Transverse colon (tissue), 4 donors: ENCODE measurements around the gene GSK3B. TPM values are rescaled to one million over a fixed set of nuclear protein-coding genes. Genes with fewer than 3 reads are reported as not detected.

Experiments
- DNase-seq: peaks from one replicate; pipeline ENCODE4 v3.0.0-alpha.2; 2019
- H3K27ac ChIP-seq, 4 donors: fragments of 200-600 bp; sonication (generic); 2 replicates each; pipeline ENCODE4 v1.5.1; 2016 to 2018; ENCODE audit warnings: inconsistent platforms in 4 of 4
- H3K27me3 ChIP-seq: fragments of 200-600 bp; sonication (generic); 2 replicates; pipeline ENCODE4 v1.5.1; 2017; ENCODE audit warnings: inconsistent platforms
- H3K36me3 ChIP-seq, 4 donors: fragments of 200-600 bp; sonication (generic); 2 replicates each; pipeline ENCODE4 v1.5.1; 2017 to 2019; ENCODE audit warnings: inconsistent platforms in 4 of 4
- H3K4me1 ChIP-seq, 4 donors: fragments of 200-600 bp; sonication (generic); 2 replicates each; pipeline ENCODE4 v1.5.1; 2017 to 2020; ENCODE audit warnings: inconsistent platforms in 4 of 4
- H3K4me3 ChIP-seq, 4 donors: fragments of 200-600 bp; sonication (generic); 1 replicate in 1 of 4; 2 replicates in 3 of 4; pipeline versions ENCODE4 v1.5.1 to v1.6.1; 2017 to 2019; ENCODE audit warnings: inconsistent platforms in 4 of 4
- H3K9me3 ChIP-seq, 2 donors: fragments of 200-600 bp; sonication (generic); 2 replicates each; pipeline ENCODE4 v1.5.1; 2017 to 2019; ENCODE audit warnings: inconsistent platforms in 2 of 2
- CTCF ChIP-seq, 5 experiments: fragments of 200-600 bp in 3 of 5; fragments of 450-650 bp in 2 of 5; sonication (generic) in 3 of 5; IDR thresholded peaks; 1 replicate in 2 of 5; 2 replicates in 3 of 5; pipeline ENCODE4 v1.5.1; 2016 to 2017; ENCODE audit warnings: antibody characterized with exemption in 5 of 5, inconsistent platforms in 3 of 5, mild to moderate bottlenecking in 2 of 5, moderate library complexity in 1 of 5
- EP300 ChIP-seq: sonication (generic); formaldehyde crosslinking; IDR thresholded peaks from one replicate; pipeline ENCODE4 v1.6.1; 2017; ENCODE audit warnings: antibody characterized with exemption, low read depth
- POLR2A ChIP-seq: fragments of 450-650 bp; IDR thresholded peaks from one replicate; pipeline ENCODE4 v1.6.1; 2016; ENCODE audit warnings: antibody characterized with exemption, mild to moderate bottlenecking, moderate library complexity
- POLR2AphosphoS5 ChIP-seq, 3 donors: sonication (generic); formaldehyde crosslinking; IDR thresholded peaks; one replicate each; pipeline ENCODE4 v1.6.1; 2016; ENCODE audit warnings: antibody characterized with exemption in 3 of 3
- WGBS, 2 donors: methylation state at CpG; one replicate each; pipeline ENCODE4 v1.1.5; 2018; ENCODE audit warnings: low coverage in 1 of 2; 5-methylcytosine and 5-hydroxymethylcytosine counted together
- in situ Hi-C, 4 donors: fragments of 200-750 bp; cut with MboI; loops; one replicate each; pipeline versions ENCODE4 v1.15.0 to v1.15.1; 2017; ENCODE audit warnings: low sequenced_read_pairs in 3 of 4, low pct_ligation_motif_present in 1 of 4, low pct_unique_long_range_greater_than_20kb in 1 of 4
- intact Hi-C: fragments of 100-400 bp; cut with DNase I; formaldehyde crosslinking; loops from one replicate; pipeline ENCODE4 v1.15.1; 2023; ENCODE audit warnings: low total_unique reads
- total RNA-seq, 4 donors: library from RNA; depleted of rRNA; stranded (reverse); fragments of >200 nt; gene quantifications; one replicate each; pipeline ENCODE4 v1.1.0, GENCODE V29; 2016

The GSK3B gene
- total RNA-seq, 4 donors from 2014 or later, result 14.7 to 35.9 (median 24.2) TPM

DNA sequence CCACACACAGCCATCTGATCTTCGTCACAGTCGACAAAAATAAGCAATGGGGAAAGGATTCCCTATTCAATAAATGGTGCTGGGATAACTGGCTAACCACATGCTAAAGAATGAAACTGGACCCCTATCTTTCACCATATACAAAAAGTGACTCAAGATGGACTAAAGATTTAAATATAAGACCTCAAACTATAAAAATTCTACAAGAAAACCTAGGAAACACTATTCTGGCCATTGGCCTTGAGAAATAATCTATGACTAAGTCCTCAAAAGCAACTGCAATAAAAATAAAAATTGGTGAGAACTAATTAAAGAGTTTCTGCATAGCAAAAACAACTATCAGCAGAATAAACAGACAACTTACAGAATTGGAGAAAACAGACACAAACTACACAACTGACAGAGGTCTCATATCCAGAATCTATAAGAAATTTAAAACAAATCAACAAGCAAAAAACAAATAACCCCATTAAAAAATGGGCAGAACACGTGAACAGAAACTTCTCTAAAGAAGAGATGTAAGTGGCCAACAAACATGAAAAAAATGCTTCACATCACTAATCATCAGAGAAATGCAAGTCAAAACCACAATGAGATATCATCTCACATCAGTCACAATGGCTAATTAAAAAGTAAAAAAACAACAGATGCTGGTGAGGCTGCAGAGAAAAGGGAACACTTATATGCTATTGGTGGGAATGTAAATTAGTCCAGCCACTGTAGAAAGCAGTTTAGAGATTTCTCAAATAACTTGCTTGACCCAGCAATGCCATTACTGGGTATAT lies 208.3 kb downstream of the GSK3B start:
- no peaks in the 10 kb centered on the region for H3K9me3 ChIP-seq
- no peak for TF ChIP-seq EP300
- TF ChIP-seq POLR2A, result no peak
- no peak for TF ChIP-seq POLR2AphosphoS5 (IDR thresholded peaks at IDR 0.05)
- TF ChIP-seq CTCF (IDR thresholded peaks at IDR 0.05), result no peak
- H3K27me3 ChIP-seq, result no peaks in the 10 kb centered on the region
- H3K27ac ChIP-seq, result no peak overlapping the region
- intact Hi-C loops, result no loop called here
- 95 to 100% methylated on average over 3 of the region's 3 CpGs for WGBS, 2 donors
- in situ Hi-C loops, result loop anchor here (25.0 kb wide), 2 partner anchors 301 to 676 kb away; no protein-coding TSS in a partner anchor
- H3K4me1 ChIP-seq, result no peaks in the 10 kb centered on the region
- peaks cover 0 to 13% (median 2%) of the 10 kb centered on the region in 4 donors for H3K36me3 ChIP-seq
- H3K4me3 ChIP-seq, result no peak overlapping the region
- DNase-seq, result no peak

GRCh38 chr3:119884161-119884557 lies 210.1 kb downstream of the GSK3B start:
- TF ChIP-seq CTCF (IDR thresholded peaks at IDR 0.05), result no peak
- TF ChIP-seq POLR2AphosphoS5 (IDR thresholded peaks at IDR 0.05), result no peak
- TF ChIP-seq EP300, result no peak
- TF ChIP-seq POLR2A, result no peak
- WGBS, 2 donors, result 82 to 100% methylated on average over 4 of the region's 4 CpGs
- Histone ChIP-seq H3K27ac (no peak overlapping the region), H3K4me3 (no peak overlapping the region), H3K4me1 (no peaks in the 10 kb centered on the region), H3K9me3 (no peaks in the 10 kb centered on the region), H3K27me3 (no peaks in the 10 kb centered on the region), H3K36me3 (peaks cover 0 to 11% (median 5%) of the 10 kb centered on the region in 4 donors)
- in situ Hi-C loops, result loop anchor here (25.0 kb wide), 2 partner anchors 303 to 678 kb away; no protein-coding TSS in a partner anchor
- DNase-seq, result no peak
- intact Hi-C loops, result no loop called here

DNA sequence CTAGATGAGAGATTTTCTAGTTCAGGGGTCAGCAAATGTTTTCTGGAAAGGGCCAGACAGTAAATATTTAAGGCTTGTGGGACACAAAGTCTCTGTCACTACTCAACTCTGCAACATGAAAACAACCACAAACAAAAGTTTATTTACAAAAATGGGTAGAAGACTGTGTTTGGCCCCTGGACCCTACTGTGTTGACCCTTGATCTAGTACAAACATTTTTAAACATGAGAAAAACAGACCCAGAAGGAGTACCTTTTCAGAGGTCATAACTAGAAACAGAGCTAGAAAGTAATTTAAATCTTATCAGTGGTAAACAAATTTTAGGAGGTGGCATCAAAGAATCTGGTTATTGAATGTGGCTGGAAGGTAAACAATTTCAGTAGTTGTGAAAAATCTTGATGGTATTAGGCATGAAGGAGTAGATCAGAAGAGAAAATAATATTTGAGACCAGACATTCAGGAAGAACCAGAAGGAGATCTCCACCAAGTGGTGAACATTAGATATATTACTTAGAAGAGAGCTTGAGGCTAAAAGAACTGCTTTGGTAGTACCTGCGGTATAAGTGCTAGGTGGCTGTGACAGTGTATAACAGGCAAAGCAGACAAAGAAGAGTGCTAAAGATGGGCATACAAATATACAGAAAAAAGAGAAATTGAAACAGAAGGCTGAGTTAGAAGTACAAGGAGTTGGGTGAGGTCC lies 210.6 kb downstream of the GSK3B start:
- in situ Hi-C loops, result loop anchor here (25.0 kb wide), 2 partner anchors 304 to 679 kb away; no protein-coding TSS in a partner anchor
- Histone ChIP-seq H3K4me3 (no peak overlapping the region), H3K27me3 (no peaks in the 10 kb centered on the region), H3K27ac (no peak overlapping the region), H3K36me3 (peaks cover 0 to 11% (median 5%) of the 10 kb centered on the region in 4 donors), H3K4me1 (no peaks in the 10 kb centered on the region), H3K9me3 (no peaks in the 10 kb centered on the region)
- TF ChIP-seq EP300, result no peak
- no peak for TF ChIP-seq POLR2A
- TF ChIP-seq POLR2AphosphoS5 (IDR thresholded peaks at IDR 0.05), result no peak
- no peak for TF ChIP-seq CTCF (IDR thresholded peaks at IDR 0.05)
- no peak for DNase-seq
- 95 to 100% methylated on average over 1 of the region's 1 CpG for WGBS, 2 donors
- intact Hi-C loops, result no loop called here

- H3K4me3 ChIP-seq, result no peak overlapping the region
- no peak for DNase-seq
- H3K36me3 ChIP-seq, result peaks cover 0 to 9% (median 2%) of the 10 kb centered on the region in 4 donors
- 86 to 97% methylated on average over 1 of the region's 1 CpG for WGBS, 2 donors
- no peak for TF ChIP-seq POLR2AphosphoS5 (IDR thresholded peaks at IDR 0.05)
- no peak for TF ChIP-seq CTCF (IDR thresholded peaks at IDR 0.05)
- TF ChIP-seq EP300, result no peak
- TF ChIP-seq POLR2A, result no peak
- no peaks in the 10 kb centered on the region for H3K27me3 ChIP-seq
- H3K9me3 ChIP-seq, result no peaks in the 10 kb centered on the region
- intact Hi-C loops (no loop called here), in situ Hi-C loops (loop anchor here (25.0 kb wide), 2 partner anchors 306 to 681 kb away; no protein-coding TSS in a partner anchor)
- H3K27ac ChIP-seq, result no peak overlapping the region
- no peaks in the 10 kb centered on the region for H3K4me1 ChIP-seq
Observed at GRCh38 chr3:119880966-119881365, 213.3 kb downstream of the GSK3B start.
